Endothelial cell of umbilical vein (primary cell): ENCODE data around the gene EPB41L1. TPM values are rescaled to one million over a fixed set of nuclear protein-coding genes. Genes with fewer than 3 reads are reported as not detected.

ENCODE experiments used
- BruUV-seq: library from RNA; stranded (reverse); fragments of 400-500 nt; replicated peaks from 2 replicates; lab custom pipeline; 2021; lab: Mats Ljungman, UMichigan
- CTCF ChIA-PET: fragments of 300-600, 350-600 bp; sonication (Branson Sonifier 250); formaldehyde crosslinking; loops from one replicate; lab custom pipeline; 2021; ENCODE audit warnings: antibody characterized with exemption, inconsistent platforms; lab: Charles Lee
- POLR2A ChIA-PET: fragments of 300-600, 350-600 bp; sonication (Branson Sonifier 250); formaldehyde crosslinking; loops from one replicate; lab custom pipeline; 2021; ENCODE audit warnings: antibody characterized with exemption, inconsistent platforms; lab: Charles Lee
- DNase-seq: peaks from one replicate; pipeline ENCODE4 v3.0.0-alpha.2; 2011; ENCODE audit warnings: low read depth, low spot score
- FAIRE-seq: peaks from 2 replicates; lab custom pipeline; 2011; peaks lifted over from hg19 to GRCh38; lab: Jason Lieb, UNC
- H2AFZ ChIP-seq: 2 replicates; pipeline ENCODE4 v1.6.0; 2012; ENCODE audit warnings: low read depth, low read length, control low read depth, inconsistent platforms
- H3K27ac ChIP-seq: 2 replicates; pipeline ENCODE4 v1.5.1; 2011; ENCODE audit warnings: low read depth, mild to moderate bottlenecking, control low read depth, low read length, moderate library complexity; ENCODE audit not compliant: insufficient read depth
- H3K27me3 ChIP-seq, 2 experiments: 2 replicates each; pipeline versions ENCODE4 v1.6.0 to v1.6.1; 2011; ENCODE audit warnings: low read length in 2 of 2, mixed read lengths in 1 of 2; ENCODE audit not compliant: control insufficient read depth in 2 of 2, insufficient read depth in 2 of 2
- H3K36me3 ChIP-seq, 2 experiments: 2 replicates in 1 of 2; 3 replicates in 1 of 2; pipeline ENCODE4 v1.5.1; 2011; ENCODE audit warnings: low read length in 2 of 2, mild to moderate bottlenecking in 1 of 2, moderate library complexity in 1 of 2; ENCODE audit not compliant: control insufficient read depth in 2 of 2, insufficient read depth in 2 of 2; ENCODE audit errors: extremely low read depth in 1 of 2
- H3K4me1 ChIP-seq: 3 replicates; pipeline ENCODE4 v1.5.1; 2011; ENCODE audit warnings: mild to moderate bottlenecking, low read length; ENCODE audit not compliant: control insufficient read depth, insufficient read depth; ENCODE audit errors: extremely low read depth
- H3K4me2 ChIP-seq: 2 replicates; pipeline ENCODE4 v1.6.1; 2011; ENCODE audit warnings: low read length, control low read depth, mixed read lengths; ENCODE audit not compliant: insufficient read depth
- H3K4me3 ChIP-seq, 3 experiments: fragments of 200-600 bp in 1 of 3; sonication (generic), shearing (Covaris generic) in 1 of 3; replicated peaks in 1 of 3; 2 replicates each; pipeline ENCODE4 v1.5.1; 2011 to 2016; ENCODE audit warnings: control low read depth in 3 of 3, low read length in 3 of 3, mild to moderate bottlenecking in 2 of 3, inconsistent platforms in 1 of 3, low read depth in 1 of 3, moderate library complexity in 1 of 3; ENCODE audit not compliant: insufficient read depth in 1 of 3
- H3K79me2 ChIP-seq: 2 replicates; pipeline ENCODE4 v1.6.0; 2012; ENCODE audit warnings: low read length, inconsistent platforms; ENCODE audit not compliant: control insufficient read depth, insufficient read depth
- H3K9ac ChIP-seq: replicated peaks from 2 replicates; pipeline ENCODE3; 2011; ENCODE audit warnings: low read length, control low read depth; ENCODE audit not compliant: insufficient read depth; ENCODE audit errors: extremely low read depth
- H3K9me1 ChIP-seq: replicated peaks from 3 replicates; pipeline ENCODE4 v1.6.0; 2011; ENCODE audit warnings: mild to moderate bottlenecking, low read length; ENCODE audit not compliant: control insufficient read depth, insufficient read depth; ENCODE audit errors: extremely low read depth
- H3K9me3 ChIP-seq: replicated peaks from 2 replicates; pipeline ENCODE4 v1.5.1; 2012; ENCODE audit warnings: low read length, inconsistent platforms; ENCODE audit not compliant: control insufficient read depth, insufficient read depth
- H4K20me1 ChIP-seq: replicated peaks from 2 replicates; pipeline ENCODE3; 2011; ENCODE audit warnings: mild to moderate bottlenecking, low read length; ENCODE audit not compliant: control insufficient read depth, insufficient read depth; ENCODE audit errors: extremely low read depth
- MYC ChIP-seq: IDR thresholded peaks from one replicate; pipeline ENCODE4 v1.6.1; 2011; ENCODE audit warnings: mild to moderate bottlenecking, low read depth, low read length
- POLR2A ChIP-seq: IDR thresholded peaks from 2 replicates; pipeline ENCODE4 v1.6.1; 2012; ENCODE audit warnings: low read depth, mild to moderate bottlenecking, control low read depth, low read length
- dilution Hi-C: fragments of 300-500 bp; cut with MboI; formaldehyde crosslinking; loops from one replicate; pipeline ENCODE4 v1.15.0; 2019; ENCODE audit warnings: low sequenced_read_pairs; ENCODE audit not compliant: extremely low pct_ligation_motif_present
- intact Hi-C: fragments of 100-400 bp; cut with micrococcal nuclease; formaldehyde crosslinking; loops from one replicate; pipeline ENCODE4 v1.10.0; 2022
- polyA plus RNA-seq, 4 experiments: library from polyadenylated mRNA; depleted of rRNA in 3 of 4; stranded (reverse) in 3 of 4; unstranded in 1 of 4; fragments of >200 nt; gene quantifications; 2 replicates each; pipeline versions ENCODE4 v1.2.1 to v1.2.3, GENCODE V29; 2011 to 2012; ENCODE audit warnings: missing spikeins in 1 of 4
- total RNA-seq: library from RNA; stranded (reverse); gene quantifications from 2 replicates; pipeline ENCODE4 v1.2.3, GENCODE V29; 2021
- TF ChIP-seq, protein P1 (sequence below): IDR thresholded peaks from 2 replicates; pipeline ENCODE4 v1.6.1; 2011; ENCODE audit not compliant: insufficient read depth, insufficient read length

The EPB41L1 gene
- total and polyA plus RNA-seq, 2 donors (not counting 3 experiments of a cell fraction or from before 2014, with no cell fraction given), result 6.1 to 12.2 TPM

DNA sequence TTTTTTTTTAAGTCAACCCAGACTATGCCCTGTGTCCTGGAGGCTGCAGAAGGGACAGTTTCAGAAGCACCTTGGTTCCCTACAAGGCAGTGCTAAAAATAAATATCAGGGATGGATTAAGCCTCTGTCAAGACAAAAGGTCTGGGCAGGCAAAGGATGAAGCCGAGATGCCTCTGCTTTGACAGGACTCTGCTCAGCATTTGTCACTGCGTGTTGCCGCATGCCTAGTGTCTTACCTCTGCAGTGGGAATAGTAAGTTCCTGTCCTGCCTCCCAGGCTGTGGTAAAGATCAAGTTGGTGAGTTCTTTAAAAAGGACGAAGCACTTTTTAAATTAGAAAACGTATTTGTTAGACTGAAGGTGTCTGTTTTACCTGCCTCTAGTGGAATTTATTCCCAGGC lies 96.9 kb downstream of the EPB41L1 start:
- H3K79me2 ChIP-seq, result peaks cover 7% of the 10 kb centered on the region
- no peak overlapping the region for H2AFZ ChIP-seq
- H3K27ac ChIP-seq, result no peak overlapping the region
- FAIRE-seq, result no peak
- H3K9ac ChIP-seq, result no peak overlapping the region
- no peaks in the 10 kb centered on the region for H3K9me3 ChIP-seq
- ChIA-PET POLR2A (no interaction called here), CTCF (interaction anchor here (0.5 to 2.0 kb wide), 2 partner anchors 188 to 1842 kb away, joined by 4 read pairs; no protein-coding TSS in a partner anchor)
- no peak for DNase-seq
- no TSS peak for BruUV-seq
- intact Hi-C loops, result no loop called here
- H3K27me3 ChIP-seq, result no peaks in the 10 kb centered on the region
- dilution Hi-C loops, result no loop called here
- peaks cover 12 to 19% of the 10 kb centered on the region in 2 experiments for H3K36me3 ChIP-seq
- H3K4me2 ChIP-seq, result no peak overlapping the region
- no peak overlapping the region for H3K4me3 ChIP-seq
- H3K9me1 ChIP-seq, result no peaks in the 10 kb centered on the region
- no peaks in the 10 kb centered on the region for H4K20me1 ChIP-seq
- no peak for TF ChIP-seq MYC
- TF ChIP-seq, protein P1, sequence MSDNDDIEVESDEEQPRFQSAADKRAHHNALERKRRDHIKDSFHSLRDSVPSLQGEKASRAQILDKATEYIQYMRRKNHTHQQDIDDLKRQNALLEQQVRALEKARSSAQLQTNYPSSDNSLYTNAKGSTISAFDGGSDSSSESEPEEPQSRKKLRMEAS, result no peak
- H3K4me1 ChIP-seq, result no peaks in the 10 kb centered on the region

DNA sequence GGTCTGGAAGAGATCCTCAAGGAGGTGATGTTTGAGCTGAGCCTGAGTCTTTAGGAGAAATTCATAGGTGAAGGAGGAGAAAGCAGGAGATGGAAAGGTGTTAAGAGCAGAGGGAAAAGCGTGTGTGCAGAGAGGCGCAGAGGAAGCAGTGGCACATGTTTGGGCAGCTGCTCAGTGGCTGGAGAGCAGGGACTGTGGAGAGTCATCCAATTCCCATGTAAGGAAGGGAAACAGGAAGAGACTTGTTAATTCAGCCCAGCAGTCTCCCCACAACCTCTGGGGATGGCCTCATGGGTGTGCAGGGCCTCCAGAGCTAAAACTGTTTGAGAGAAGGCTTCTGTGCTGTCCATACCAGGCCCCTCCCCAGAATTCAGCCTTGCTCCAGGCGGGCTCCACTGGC lies 98.0 kb downstream of the EPB41L1 start:
- POLR2A ChIA-PET, result no interaction called here
- no peak for FAIRE-seq

More for the DNA sequence above, 98.0 kb downstream of the EPB41L1 start:
- H3K79me2 ChIP-seq, result peaks cover 6% of the 10 kb centered on the region
- H3K27me3 ChIP-seq, result no peaks in the 10 kb centered on the region
- peaks cover 3 to 14% of the 10 kb centered on the region in 2 experiments for H3K36me3 ChIP-seq
- H4K20me1 ChIP-seq, result no peaks in the 10 kb centered on the region
- DNase-seq, result no peak
- H3K9me3 ChIP-seq, result no peaks in the 10 kb centered on the region
- TF ChIP-seq POLR2A, result no peak
- H3K9me1 ChIP-seq, result no peaks in the 10 kb centered on the region
- no peak overlapping the region for H3K9ac ChIP-seq
- CTCF ChIA-PET, result interaction anchor here (0.7 to 1.1 kb wide), 2 partner anchors 19 to 50 kb away, joined by 3 read pairs; no protein-coding TSS in a partner anchor
- H2AFZ ChIP-seq, result no peak overlapping the region
- no peak overlapping the region for H3K27ac ChIP-seq
- no peaks in the 10 kb centered on the region for H3K4me1 ChIP-seq
- dilution Hi-C loops, result no loop called here
- H3K4me2 ChIP-seq, result no peak overlapping the region
- H3K4me3 ChIP-seq, result no peak overlapping the region
- intact Hi-C loops, result no loop called here
- BruUV-seq, result no TSS peak
